Measurements from ENCODE around the gene ATP10B.
"Not testable (repeated sequence)": the region's sequence is repeated elsewhere in the genome, so short reads cannot be mapped to it uniquely, and the experiment has no call there.

The ATP10B gene

GRCh38 chr5:160824301-160825001 lies 27.6 kb downstream of the ATP10B start:
- no peak for DNase-seq

DNA sequence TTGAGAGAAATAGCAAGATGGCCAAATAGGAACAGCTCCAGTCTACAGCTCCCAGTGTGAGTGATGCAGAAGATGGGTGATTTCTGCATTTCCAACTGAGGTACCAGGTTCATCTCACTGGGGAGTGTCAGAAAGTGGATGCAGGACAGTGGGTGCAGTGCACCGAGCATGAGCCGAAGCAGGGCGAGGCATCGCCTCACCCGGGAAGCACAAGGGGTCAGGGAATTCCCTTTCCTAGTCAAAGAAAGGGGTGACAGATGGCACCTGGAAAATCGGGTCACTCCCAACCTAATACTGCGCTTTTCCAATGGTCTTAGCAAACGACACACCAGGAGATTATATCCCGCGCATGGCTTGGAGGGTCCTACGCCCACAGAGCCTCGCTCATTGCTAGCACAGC lies 39.0 kb downstream of the ATP10B start:
- not testable (repeated sequence) for DNase-seq

GRCh38 chr5:160805376-160805775 lies 46.6 kb downstream of the ATP10B start:
- DNase-seq = no peak

GRCh38 chr5:160802592-160802991 lies 49.4 kb downstream of the ATP10B start:
- no peak for DNase-seq

- no peak for DNase-seq
Measured at GRCh38 chr5:160800375-160801275, 51.4 kb downstream of the ATP10B start.

GRCh38 chr5:160799184-160799583 lies 52.8 kb downstream of the ATP10B start:
- peak; percentile 8 for DNase-seq

- DNase-seq = no peak
Measured at GRCh38 chr5:160797020-160797419, 55.0 kb downstream of the ATP10B start.

GRCh38 chr5:160793530-160793899 lies 58.5 kb downstream of the ATP10B start:
- DNase-seq = no peak

- no peak for DNase-seq
Measured at GRCh38 chr5:160792732-160793529, 59.1 kb downstream of the ATP10B start.

DNA sequence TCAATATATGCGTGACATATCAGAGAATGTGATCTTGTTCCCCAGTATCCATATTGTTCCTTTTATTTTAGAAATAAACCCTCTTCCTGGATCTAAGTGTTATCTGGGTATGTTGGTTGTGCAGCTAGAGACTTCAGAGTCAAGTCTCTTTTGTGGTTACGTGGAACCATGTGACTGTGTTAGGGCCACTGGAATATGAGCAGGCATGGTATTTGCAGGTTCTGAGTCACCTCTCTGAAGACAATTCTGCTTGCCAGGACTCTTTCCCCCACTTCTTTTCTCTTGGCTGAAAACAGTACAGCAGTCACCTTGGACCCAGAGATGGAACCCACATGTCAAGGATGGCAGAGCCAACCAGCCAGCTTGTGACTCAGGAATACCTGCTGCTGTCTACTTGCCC lies 59.7 kb downstream of the ATP10B start:
- no peak for DNase-seq

DNA sequence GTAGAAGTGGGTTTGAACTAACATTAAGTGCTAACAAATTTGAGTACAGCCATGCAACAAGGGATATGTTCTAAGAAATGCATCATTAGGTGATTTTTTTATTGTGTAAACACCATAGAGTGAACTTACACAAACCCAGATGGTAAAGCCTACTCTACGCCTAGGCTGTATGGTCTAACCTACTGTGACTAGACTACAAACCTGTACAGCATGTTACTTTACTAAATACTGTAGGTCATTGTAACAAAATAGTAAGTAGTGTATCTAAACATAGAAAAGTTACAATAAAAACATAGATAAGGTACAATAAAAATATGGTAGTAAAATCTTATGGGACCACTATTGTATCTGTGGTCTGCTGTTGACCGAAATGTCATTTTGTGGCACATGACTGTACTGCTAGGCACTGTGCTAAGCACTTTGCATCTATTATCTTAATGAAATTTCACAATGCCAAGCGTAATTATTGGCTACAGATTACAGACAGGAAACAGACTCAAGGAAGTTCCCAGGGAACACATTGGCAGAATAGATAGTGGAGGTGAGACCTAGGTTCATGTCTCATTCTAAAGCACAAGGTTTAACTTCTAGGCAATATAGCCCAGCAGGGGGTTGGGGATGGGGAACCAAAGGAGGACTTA lies 62.7 kb downstream of the ATP10B start:
- no peak for DNase-seq

- DNase-seq = no peak
Measured at GRCh38 chr5:160788102-160788660, 63.8 kb downstream of the ATP10B start.

DNA sequence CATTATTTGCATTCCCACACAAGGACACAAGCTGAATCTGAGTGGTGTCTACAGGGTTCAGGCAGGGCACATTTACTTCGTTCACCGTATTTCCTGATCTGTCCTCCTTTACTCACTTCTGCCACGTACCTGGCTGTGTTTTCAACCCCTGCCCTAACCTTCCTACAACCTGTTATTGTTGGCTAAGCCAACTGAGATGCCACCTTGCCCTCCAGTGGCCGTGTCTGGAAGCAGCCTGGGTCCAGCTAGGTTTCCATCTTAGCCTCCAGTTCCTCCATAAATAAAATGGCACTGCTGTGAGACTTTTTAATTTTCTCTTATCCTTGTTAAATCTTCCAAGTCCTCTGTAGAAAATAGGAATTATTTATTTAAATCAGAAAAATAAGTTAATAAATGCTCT lies 64.8 kb downstream of the ATP10B start:
- peak; percentile 3 for DNase-seq

DNA sequence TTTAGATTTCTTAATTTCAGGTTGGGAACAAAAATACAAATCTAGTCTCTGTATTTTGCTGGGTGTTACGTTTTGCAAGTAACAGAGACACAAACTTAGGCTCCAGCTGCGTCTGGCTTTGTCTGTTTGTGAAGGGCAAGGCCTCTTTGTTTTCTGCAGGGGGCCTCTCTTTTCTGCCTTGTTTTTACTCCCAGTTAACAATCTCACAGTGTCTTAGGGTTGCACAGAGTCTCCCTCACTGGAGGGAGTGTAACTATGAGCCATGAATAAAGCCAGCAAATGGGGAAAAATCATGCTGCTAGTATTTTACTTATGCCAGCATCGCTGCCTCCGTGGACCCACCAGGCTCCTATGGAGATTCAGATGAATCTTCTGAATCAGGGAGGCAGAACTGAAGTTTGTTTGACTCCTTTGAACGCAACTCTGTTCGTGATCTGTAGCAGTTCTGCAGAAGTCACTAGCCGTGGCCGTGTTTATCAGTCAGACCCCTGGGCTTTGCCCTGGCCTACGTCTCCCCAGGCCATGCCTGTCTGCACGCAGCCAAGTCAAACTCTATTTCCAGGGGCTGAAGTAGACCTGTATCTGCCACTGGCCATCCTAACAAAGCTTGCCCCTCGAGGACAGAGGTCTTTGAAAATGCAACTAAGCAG lies 77.2 kb downstream of the ATP10B start:
- no peak for DNase-seq

- DNase-seq = no peak
Measured at GRCh38 chr5:160773646-160774410, 78.2 kb downstream of the ATP10B start.

GRCh38 chr5:160772854-160773253 lies 79.2 kb downstream of the ATP10B start:
- DNase-seq = no peak

DNA sequence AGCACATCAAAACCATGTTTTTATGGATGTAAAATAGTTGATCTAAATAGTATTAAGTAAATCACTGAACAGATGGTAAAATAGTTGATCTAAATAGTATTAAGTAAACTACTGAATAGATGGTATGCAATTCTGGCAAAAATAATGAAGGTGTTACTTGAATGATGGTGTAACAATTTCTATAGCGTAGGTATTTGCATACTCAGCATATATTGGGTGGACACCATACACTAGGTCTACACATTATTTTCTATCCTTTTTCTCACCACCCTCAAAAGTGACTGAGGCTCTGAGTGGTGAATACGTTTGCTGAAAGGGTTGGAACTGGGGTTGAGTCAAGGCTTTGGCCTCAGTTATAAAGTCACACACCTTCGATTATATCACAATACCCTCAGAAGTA lies 81.3 kb downstream of the ATP10B start:
- no peak for DNase-seq

DNA sequence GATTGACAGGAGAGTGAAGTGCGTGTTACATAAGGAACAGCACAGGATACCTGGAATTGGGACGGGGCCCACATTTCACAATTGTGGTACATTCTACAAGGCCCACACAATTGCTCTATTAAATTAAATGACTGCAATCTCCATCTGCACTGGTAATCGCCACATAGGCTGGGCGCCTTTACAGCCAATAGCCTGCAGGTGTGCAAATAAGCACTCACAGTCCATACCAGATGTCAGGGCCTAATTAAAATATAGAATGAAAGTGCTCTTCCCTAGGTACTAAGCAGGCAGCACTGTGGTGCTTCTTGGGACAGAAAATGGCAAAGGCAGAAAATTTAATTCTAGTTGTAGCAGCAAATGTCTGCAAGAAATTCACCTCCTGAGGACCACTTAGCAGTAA lies 82.7 kb downstream of the ATP10B start:
- no peak for DNase-seq

DNA sequence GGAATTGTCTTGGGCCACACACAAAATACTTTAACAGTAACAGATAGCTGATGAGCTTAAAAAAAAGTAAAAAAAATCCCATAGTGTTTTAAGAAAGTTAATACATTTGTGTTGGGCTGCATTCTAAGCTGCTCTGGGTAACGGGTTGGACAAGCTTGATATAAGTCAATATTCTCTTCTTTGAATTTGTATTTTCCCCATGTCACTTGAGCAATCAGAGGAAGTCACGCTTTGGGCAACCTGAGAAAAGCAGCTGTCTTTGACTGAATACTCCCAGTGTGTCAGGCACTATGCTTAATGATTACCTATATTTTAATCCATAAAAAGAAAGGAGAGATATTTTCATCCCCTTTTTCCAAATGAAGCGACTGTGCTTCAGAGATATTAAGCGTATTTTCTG lies 84.9 kb downstream of the ATP10B start:
- no peak for DNase-seq

- DNase-seq = no peak
Measured at GRCh38 chr5:160760008-160760407, 92.0 kb downstream of the ATP10B start.

- DNase-seq = no peak
Measured at GRCh38 chr5:160757194-160757593, 94.8 kb downstream of the ATP10B start.

All from hematopoietic multipotent progenitor cell treated with erythropoietin and hydrocortisone succinate and interleukin-3 and kit ligand, for 8 days (in vitro differentiated cells).